HUES48 (cell line): ENCODE results near the gene SSBP4.
A peak's percentile ranks its signal among the peaks of the same experiment; 100 is the strongest.

Source experiments
- H3K27ac ChIP-seq: one replicate; pipeline ENCODE4 v1.7.0; 2013; ENCODE audit warnings: low read depth, low read length, inconsistent platforms
- H3K27me3 ChIP-seq: 2 replicates; pipeline ENCODE4 v1.6.1; 2013; ENCODE audit warnings: mild to moderate bottlenecking, low read length; ENCODE audit not compliant: control insufficient read depth, insufficient read depth
- H3K36me3 ChIP-seq: 2 replicates; pipeline ENCODE4 v1.6.1; 2013; ENCODE audit warnings: low read length; ENCODE audit not compliant: control insufficient read depth, insufficient read depth
- H3K4me1 ChIP-seq: 2 replicates; pipeline ENCODE4 v1.6.1; 2013; ENCODE audit warnings: mild to moderate bottlenecking, low read length; ENCODE audit not compliant: control insufficient read depth, insufficient read depth
- H3K4me3 ChIP-seq: 2 replicates; pipeline ENCODE4 v1.5.1; 2013; ENCODE audit warnings: mild to moderate bottlenecking, low read depth, low read length
- H3K9ac ChIP-seq: 2 replicates; pipeline ENCODE4 v1.6.1; 2013; ENCODE audit warnings: mild to moderate bottlenecking, low read depth, low read length, moderate library complexity
- H3K9me3 ChIP-seq: 2 replicates; pipeline ENCODE4 v1.6.1; 2013; ENCODE audit warnings: low read length; ENCODE audit not compliant: control insufficient read depth, insufficient read depth

SSBP4 gene

GRCh38 chr19:18422530-18423191, 3.5 kb downstream of the SSBP4 start:
- Histone ChIP-seq H3K4me1 (peaks cover 24% of the 10 kb centered on the region), H3K4me3 (no peak overlapping the region), H3K27ac (no peak overlapping the region), H3K36me3 (no peaks in the 10 kb centered on the region), H3K27me3 (peaks cover 27% of the 10 kb centered on the region), H3K9ac (no peak overlapping the region), H3K9me3 (no peaks in the 10 kb centered on the region)

GRCh38 chr19:18423258-18424020, 4.2 kb downstream of the SSBP4 start:
- Histone ChIP-seq H3K27me3 (peaks cover 19% of the 10 kb centered on the region), H3K27ac (no peak overlapping the region), H3K4me3 (no peak overlapping the region), H3K9me3 (no peaks in the 10 kb centered on the region), H3K4me1 (peaks cover 17% of the 10 kb centered on the region; the same call in 1 of the 2 replicates), H3K9ac (no peak overlapping the region), H3K36me3 (no peaks in the 10 kb centered on the region)

GRCh38 chr19:18424122-18424889, 5.1 kb downstream of the SSBP4 start:
- peaks cover 12% of the 10 kb centered on the region; the same call in 1 of the 2 replicates for H3K4me1 ChIP-seq
- no peaks in the 10 kb centered on the region for H3K36me3 ChIP-seq
- no peak overlapping the region for H3K4me3 ChIP-seq
- no peak overlapping the region for H3K27ac ChIP-seq
- no peaks in the 10 kb centered on the region for H3K9me3 ChIP-seq
- H3K27me3 ChIP-seq = peaks cover 13% of the 10 kb centered on the region
- H3K9ac ChIP-seq = no peak overlapping the region

GRCh38 chr19:18424890-18425514, 5.8 kb downstream of the SSBP4 start:
- H3K27me3 ChIP-seq = peaks cover 10% of the 10 kb centered on the region
- no peak overlapping the region for H3K4me3 ChIP-seq
- H3K36me3 ChIP-seq = no peaks in the 10 kb centered on the region
- no peak overlapping the region for H3K27ac ChIP-seq
- H3K9ac ChIP-seq = no peak overlapping the region
- H3K4me1 ChIP-seq = peaks cover 12% of the 10 kb centered on the region; the same call in 1 of the 2 replicates
- H3K9me3 ChIP-seq = no peaks in the 10 kb centered on the region

GRCh38 chr19:18425515-18426415, 6.6 kb downstream of the SSBP4 start:
- H3K4me1 ChIP-seq = peaks cover 12% of the 10 kb centered on the region; the same call in 1 of the 2 replicates
- H3K4me3 ChIP-seq = no peak overlapping the region
- no peaks in the 10 kb centered on the region for H3K9me3 ChIP-seq
- 0 out of 2 replicates have a peak, but pooled peaks cover 5% of the 10 kb centered on the region for H3K27me3 ChIP-seq
- H3K36me3 ChIP-seq = no peaks in the 10 kb centered on the region
- no peak overlapping the region for H3K27ac ChIP-seq
- H3K9ac ChIP-seq = no peak overlapping the region

- Histone ChIP-seq H3K9me3 (no peaks in the 10 kb centered on the region), H3K4me3 (no peak overlapping the region), H3K36me3 (no peaks in the 10 kb centered on the region), H3K27ac (no peak overlapping the region), H3K9ac (no peak overlapping the region), H3K27me3 (no peaks in the 10 kb centered on the region), H3K4me1 (peaks cover 12% of the 10 kb centered on the region; the same call in 1 of the 2 replicates)
Observed at GRCh38 chr19:18426416-18426767, 7.2 kb downstream of the SSBP4 start.

- no peak overlapping the region for H3K9ac ChIP-seq
- H3K36me3 ChIP-seq = no peaks in the 10 kb centered on the region
- H3K27ac ChIP-seq = no peak overlapping the region
- no peaks in the 10 kb centered on the region for H3K9me3 ChIP-seq
- H3K27me3 ChIP-seq = no peaks in the 10 kb centered on the region
- peaks cover 13% of the 10 kb centered on the region; the same call in 1 of the 2 replicates for H3K4me1 ChIP-seq
- no peak overlapping the region for H3K4me3 ChIP-seq
Observed at GRCh38 chr19:18427080-18427742, 8.0 kb downstream of the SSBP4 start.

- Histone ChIP-seq H3K27me3 (no peaks in the 10 kb centered on the region), H3K4me3 (no peak overlapping the region), H3K4me1 (peaks cover 16% of the 10 kb centered on the region), H3K27ac (no peak overlapping the region), H3K9ac (no peak overlapping the region), H3K9me3 (no peaks in the 10 kb centered on the region), H3K36me3 (no peaks in the 10 kb centered on the region)
Observed at GRCh38 chr19:18427743-18428113, 8.5 kb downstream of the SSBP4 start.

- Histone ChIP-seq H3K36me3 (no peaks in the 10 kb centered on the region), H3K4me3 (no peak overlapping the region; the same call in 1 of the 2 replicates)
Observed at GRCh38 chr19:18428173-18428786, 9.1 kb downstream of the SSBP4 start.

More at GRCh38 chr19:18428173-18428786, 9.1 kb downstream of the SSBP4 start:
- H3K9ac ChIP-seq = no peak overlapping the region
- peak overlapping the region; percentile 78 for H3K27ac ChIP-seq
- no peaks in the 10 kb centered on the region for H3K9me3 ChIP-seq
- H3K4me1 ChIP-seq = peaks cover 20% of the 10 kb centered on the region
- no peaks in the 10 kb centered on the region for H3K27me3 ChIP-seq
